HG03565 (cell line): ENCODE measurements around the gene OR10J5.

Experiments
- ATAC-seq: cut with Tn5 transposase; IDR thresholded peaks from one replicate; pipeline ENCODE4 v1.9.1; 2021; ENCODE audit warnings: mild to moderate bottlenecking, moderate library complexity; ENCODE audit not compliant: unreplicated experiment

The OR10J5 gene

GRCh38 chr1:159492575-159493323 lies 43.1 kb downstream of the OR10J5 start:
- no peak for ATAC-seq
